NCI-H128 (cell line): ENCODE data around the gene FCER1G.

Experiments
- DNase-seq: peaks from one replicate; lab custom pipeline; 2025; ENCODE audit not compliant: unreplicated experiment; lab: John Stamatoyannopoulos, UW

FCER1G gene

GRCh38 chr1:161215076-161215475 is at the start of gene FCER1G:
Gene FCER1G, plus strand, starts transcription at chr1:161215295. Its CDS starts 27 bp downstream, at chr1:161215322.
- no peak for DNase-seq

- peak; percentile 94 for DNase-seq
These were observed 49.1 kb upstream of the FCER1G start, which contains the start of gene PPOX for GRCh38 chr1:161165742-161166668. Gene PPOX, plus strand, starts transcription at chr1:161166426. Its CDS starts 422 bp downstream, at chr1:161166848.

- no peak for DNase-seq
These were observed 48.2 kb upstream of the FCER1G start for GRCh38 chr1:161166669-161167548.

- no peak for DNase-seq
These were observed 46.2 kb upstream of the FCER1G start for GRCh38 chr1:161168906-161169305.

DNA sequence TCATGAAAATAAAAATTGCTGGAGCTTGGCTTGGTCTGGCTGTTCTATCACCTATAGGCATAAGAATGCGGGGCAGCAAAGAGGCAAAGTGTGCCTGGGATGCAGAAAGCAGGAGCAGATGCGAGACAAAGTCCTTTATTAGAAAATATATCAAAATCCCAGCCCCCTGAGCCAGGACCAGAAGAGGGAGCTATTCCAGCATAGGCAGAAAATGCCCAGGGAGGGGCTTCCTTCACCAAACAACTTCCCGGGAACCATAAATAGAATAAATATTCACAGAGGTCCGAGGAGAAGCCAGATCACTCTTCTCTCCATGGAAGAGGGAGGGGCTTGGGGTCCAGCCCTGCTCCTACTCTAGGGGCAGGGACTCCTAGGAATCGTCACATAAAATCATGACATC is 43.9 kb upstream of the FCER1G start:
- DNase-seq: no peak

GRCh38 chr1:161171696-161172095 is 43.4 kb upstream of the FCER1G start:
- DNase-seq: no peak

- DNase-seq: no peak
These were observed 42.7 kb upstream of the FCER1G start for GRCh38 chr1:161172349-161172748.

GRCh38 chr1:161172776-161173376 is 42.2 kb upstream of the FCER1G start:
- DNase-seq: no peak

DNA sequence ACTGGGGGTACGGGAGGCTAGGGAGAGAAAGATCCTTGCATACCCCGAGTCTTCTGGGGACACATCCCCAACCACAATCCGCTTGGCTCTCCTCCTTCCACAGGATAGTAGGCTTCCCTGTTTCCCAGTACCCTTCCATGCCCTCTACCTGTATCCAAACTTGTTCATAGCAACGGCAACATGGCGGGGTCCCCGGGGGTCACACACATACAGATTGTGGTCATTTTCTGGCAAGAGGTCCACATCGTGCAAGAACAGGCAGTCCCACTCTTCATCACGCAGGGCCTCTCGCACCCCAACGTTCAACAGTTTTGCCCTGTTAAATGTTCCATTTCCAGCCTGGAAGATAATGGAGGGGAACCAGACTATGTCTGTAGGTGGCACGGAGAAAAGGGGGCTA is 41.4 kb upstream of the FCER1G start:
- DNase-seq: no peak

GRCh38 chr1:161174911-161175310 is 40.2 kb upstream of the FCER1G start:
- no peak for DNase-seq

GRCh38 chr1:161175771-161176453 is 39.2 kb upstream of the FCER1G start:
- no peak for DNase-seq

DNA sequence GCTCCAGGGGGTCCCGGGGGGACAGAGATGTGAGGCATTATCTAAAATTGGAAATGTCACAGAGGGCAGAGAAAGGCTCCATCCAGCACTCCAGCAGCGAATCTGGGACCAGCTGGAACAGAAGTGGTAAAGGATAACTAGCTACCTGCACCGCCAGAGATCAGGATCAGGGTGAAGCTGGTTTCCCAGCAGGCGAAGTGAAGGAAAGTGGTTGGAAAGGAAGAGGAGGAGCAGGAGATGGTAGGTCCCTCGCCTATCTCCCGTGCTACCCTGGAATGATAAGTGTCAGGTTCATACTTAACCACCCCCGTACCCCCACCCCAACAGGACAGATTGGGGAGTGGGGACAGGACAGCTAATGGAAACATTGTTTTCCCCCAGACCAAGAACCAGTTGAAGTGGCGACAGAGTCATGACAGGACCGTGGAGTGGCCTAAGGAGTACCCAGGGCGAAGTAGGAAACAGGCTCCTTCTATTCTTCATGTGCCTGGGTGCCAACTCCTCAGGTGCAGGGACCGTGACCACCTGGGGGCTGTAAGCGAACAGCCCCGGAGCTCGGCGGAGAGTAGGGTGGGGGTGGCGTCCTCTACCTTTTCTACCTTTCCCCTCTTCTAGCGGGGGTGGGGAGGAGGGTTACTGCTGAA is 38.5 kb upstream of the FCER1G start:
- DNase-seq: no peak

- DNase-seq: peak; percentile 73
These were observed 37.8 kb upstream of the FCER1G start, which contains the start of gene B4GALT3 for GRCh38 chr1:161177112-161177935. Gene B4GALT3, minus strand, starts transcription at chr1:161177507. Its CDS starts 1,447 bp downstream, at chr1:161176060.

- no peak for DNase-seq
These were observed 37.2 kb upstream of the FCER1G start for GRCh38 chr1:161177936-161178244.

GRCh38 chr1:161179698-161180097 is 35.4 kb upstream of the FCER1G start:
- no peak for DNase-seq

DNA sequence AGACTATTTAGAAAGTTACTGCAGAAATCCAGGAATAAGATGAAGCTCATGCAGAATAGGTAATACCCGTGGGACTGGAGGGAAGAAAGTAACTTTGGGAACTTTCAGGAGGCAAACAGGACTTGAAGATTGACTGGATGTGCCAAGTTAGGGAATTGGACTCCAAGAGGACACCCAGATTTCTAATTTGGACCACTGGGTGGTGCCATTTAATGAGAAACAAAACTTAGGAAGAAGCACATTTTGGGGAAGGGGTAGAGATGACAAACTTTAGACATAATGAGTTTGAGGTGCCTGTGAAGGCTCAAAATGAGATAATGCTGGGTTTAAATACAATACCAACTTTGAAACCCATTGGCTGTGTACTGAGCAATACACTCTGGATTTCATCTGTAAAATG is 34.5 kb upstream of the FCER1G start:
- no peak for DNase-seq

DNA sequence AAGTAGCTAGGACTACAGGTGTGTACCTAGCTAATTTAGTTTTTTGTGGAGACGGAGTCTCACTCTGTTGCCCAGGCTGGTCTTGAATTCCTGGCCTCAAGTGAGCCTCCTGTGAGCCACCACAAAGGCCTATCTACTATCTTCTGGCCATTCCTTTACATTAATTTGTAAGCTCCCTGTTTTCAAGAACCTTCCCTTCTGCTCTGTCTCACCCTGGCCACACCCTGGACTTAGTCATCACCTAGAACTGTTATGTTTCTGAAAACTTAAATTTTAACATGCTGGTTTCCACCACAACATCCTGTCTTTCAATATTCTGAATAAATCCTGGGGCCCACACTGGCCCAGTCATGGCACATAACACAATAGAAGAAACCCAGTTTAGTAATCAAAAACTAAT is 32.9 kb upstream of the FCER1G start:
- DNase-seq: no peak

DNA sequence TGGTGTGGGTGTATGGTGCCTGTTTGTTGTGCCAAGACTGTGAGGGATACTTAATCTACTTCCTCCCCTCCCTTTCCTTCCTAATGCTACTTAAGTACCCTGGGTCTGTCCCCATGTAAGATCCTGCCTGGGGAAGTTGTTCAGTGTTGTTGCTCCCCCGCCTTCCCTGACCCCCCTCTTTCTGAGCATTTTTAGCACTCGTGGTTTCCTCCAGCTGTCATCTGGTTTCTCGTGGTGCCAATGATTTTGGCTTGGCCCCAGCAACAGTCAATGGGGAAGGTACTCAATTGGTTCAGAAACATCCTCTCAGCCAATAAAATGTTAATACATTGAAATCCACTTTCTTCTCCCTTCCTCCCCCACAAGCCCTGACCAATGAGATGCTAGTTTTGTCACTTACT is 29.8 kb upstream of the FCER1G start:
- DNase-seq: no peak

- no peak for DNase-seq
These were observed 29.3 kb upstream of the FCER1G start for GRCh38 chr1:161185732-161186311.
